Neural crest cell (in vitro differentiated cells): ENCODE data around the gene PXMP2. TPM values are rescaled to one million over a fixed set of nuclear protein-coding genes. Genes with fewer than 3 reads are reported as not detected.
A peak's percentile ranks its signal among the peaks of the same experiment; 100 is the strongest.

Source experiments
- DNase-seq: peaks from one replicate; pipeline ENCODE4 v3.0.0; 2021; ENCODE audit warnings: low read depth, mixed read lengths, low spot score
- H3K27ac Mint-ChIP-seq: one replicate; pipeline ENCODE4 v1.8.0; 2021; ENCODE audit warnings: mild to moderate bottlenecking, mixed read lengths; ENCODE audit not compliant: unreplicated experiment
- H3K27me3 Mint-ChIP-seq: 2 replicates; pipeline ENCODE4 v1.8.0; 2021; ENCODE audit warnings: low read depth, mild to moderate bottlenecking, mixed read lengths
- H3K36me3 Mint-ChIP-seq: 2 replicates; pipeline ENCODE4 v1.8.0; 2021; ENCODE audit warnings: low read depth, mild to moderate bottlenecking, mixed read lengths
- H3K4me1 Mint-ChIP-seq: 2 replicates; pipeline ENCODE4 v1.8.0; 2021; ENCODE audit warnings: mixed read lengths
- H3K4me3 Mint-ChIP-seq: one replicate; pipeline ENCODE4 v1.8.0; 2021; ENCODE audit warnings: mild to moderate bottlenecking, mixed read lengths
- H3K9me3 Mint-ChIP-seq: 2 replicates; pipeline ENCODE4 v1.8.0; 2021; ENCODE audit warnings: mixed read lengths
- CTCF ChIP-seq: fragments of 200-600 bp; sonication (generic); conservative IDR thresholded peaks from 2 replicates; pipeline ENCODE4 v1.5.0; 2021; ENCODE audit warnings: antibody characterized with exemption, mild to moderate bottlenecking
- total RNA-seq: library from RNA; stranded (reverse); gene quantifications from 2 replicates; pipeline ENCODE4 v1.2.1, GENCODE V29; 2021

PXMP2 gene
- total RNA-seq, 1 donor from 2014 or later = 33.5 TPM

- no peak for TF ChIP-seq CTCF
- Mint-ChIP-seq H3K27ac (no peak overlapping the region), H3K27me3 (no peaks in the 10 kb centered on the region), H3K4me3 (no peak overlapping the region), H3K4me1 (no peaks in the 10 kb centered on the region), H3K9me3 (no peaks in the 10 kb centered on the region), H3K36me3 (peaks cover 22% of the 10 kb centered on the region)
- DNase-seq = no peak
These were observed 8.0 kb downstream of the PXMP2 start for GRCh38 chr12:132695431-132695830.

- Mint-ChIP-seq H3K27ac (no peak overlapping the region), H3K36me3 (peaks cover 16% of the 10 kb centered on the region), H3K9me3 (no peaks in the 10 kb centered on the region), H3K4me3 (no peak overlapping the region), H3K27me3 (no peaks in the 10 kb centered on the region), H3K4me1 (peaks cover 2% of the 10 kb centered on the region)
- DNase-seq = no peak
- no peak for TF ChIP-seq CTCF
These were observed 11.0 kb downstream of the PXMP2 start for GRCh38 chr12:132698341-132698740.

GRCh38 chr12:132700212-132700822 lies 12.9 kb downstream of the PXMP2 start:
- TF ChIP-seq CTCF = no peak
- H3K27me3 Mint-ChIP-seq = no peaks in the 10 kb centered on the region
- no peak for DNase-seq
- H3K4me1 Mint-ChIP-seq = peaks cover 6% of the 10 kb centered on the region
- H3K9me3 Mint-ChIP-seq = no peaks in the 10 kb centered on the region
- no peak overlapping the region for H3K27ac Mint-ChIP-seq
- H3K36me3 Mint-ChIP-seq = peaks cover 19% of the 10 kb centered on the region
- no peak overlapping the region for H3K4me3 Mint-ChIP-seq

GRCh38 chr12:132702640-132703039 lies 15.3 kb downstream of the PXMP2 start:
- no peak for TF ChIP-seq CTCF
- Mint-ChIP-seq H3K4me1 (peaks cover 10% of the 10 kb centered on the region), H3K27ac (no peak overlapping the region), H3K9me3 (no peaks in the 10 kb centered on the region), H3K27me3 (no peaks in the 10 kb centered on the region), H3K36me3 (peaks cover 20% of the 10 kb centered on the region), H3K4me3 (no peak overlapping the region)
- DNase-seq = no peak

- DNase-seq = no peak
- peak overlapping the region; percentile 61 for H3K4me3 Mint-ChIP-seq
- peaks cover 10% of the 10 kb centered on the region for H3K4me1 Mint-ChIP-seq
- TF ChIP-seq CTCF = no peak
- H3K9me3 Mint-ChIP-seq = no peaks in the 10 kb centered on the region
- no peaks in the 10 kb centered on the region for H3K27me3 Mint-ChIP-seq
- peak overlapping the region; percentile 85 for H3K27ac Mint-ChIP-seq
- peaks cover 25% of the 10 kb centered on the region for H3K36me3 Mint-ChIP-seq
These were observed 16.3 kb downstream of the PXMP2 start for GRCh38 chr12:132703641-132704040.
